Psoas muscle (tissue), 8 donors: Measurements from ENCODE around the gene PML. TPM values are rescaled to one million over a fixed set of nuclear protein-coding genes. Genes with fewer than 3 reads are reported as not detected.
"Not testable (repeated sequence)": the region's sequence is repeated elsewhere in the genome, so short reads cannot be mapped to it uniquely, and the experiment has no call there.

Experiments
- ATAC-seq, 4 donors: fragments of 200-7000 bp; cut with Tn5 transposase; one replicate each; pipeline ENCODE4 v1.9.1; 2020; ENCODE audit warnings: moderate library complexity in 3 of 4, mild to moderate bottlenecking in 2 of 4
- DNase-seq, 2 donors: peaks; one replicate each; pipeline ENCODE4 v3.0.0-alpha.2; 2020
- H3K27ac ChIP-seq: fragments of 200-600 bp; one replicate; pipeline ENCODE4 v1.8.0; 2022
- H3K27me3 ChIP-seq, 3 donors: fragments of 200-600 bp in 1 of 3; one replicate each; pipeline versions ENCODE4 v1.6.1 to v1.8.0; 2013 to 2022; ENCODE audit warnings: low read length in 2 of 3, mild to moderate bottlenecking in 2 of 3, moderate library complexity in 1 of 3; ENCODE audit not compliant: insufficient read depth in 3 of 3
- H3K36me3 ChIP-seq, 2 donors: fragments of 200-600 bp in 1 of 2; one replicate each; pipeline versions ENCODE4 v1.6.1 to v1.8.0; 2013 to 2022; ENCODE audit warnings: low read depth in 1 of 2, mild to moderate bottlenecking in 1 of 2, moderate library complexity in 1 of 2; ENCODE audit not compliant: insufficient read depth in 1 of 2
- H3K4me1 ChIP-seq: fragments of 200-600 bp; one replicate; pipeline ENCODE4 v1.8.0; 2022
- H3K4me3 ChIP-seq: fragments of 200-600 bp; one replicate; pipeline ENCODE4 v1.8.0; 2022; ENCODE audit warnings: mild to moderate bottlenecking
- H3K9me3 ChIP-seq: fragments of 200-600 bp; one replicate; pipeline ENCODE4 v1.8.0; 2022
- CTCF ChIP-seq: fragments of 200-600 bp; IDR thresholded peaks from one replicate; pipeline ENCODE4 v1.8.0; 2022; ENCODE audit warnings: antibody characterized with exemption
- WGBS, 3 donors: extraction: QIAGEN DNeasy Blood & Tissue Kit; methylation state at CpG; one replicate each; pipeline versions ENCODE4 v1.1.6 to v1.1.7; 2013; 5-methylcytosine and 5-hydroxymethylcytosine counted together
- intact Hi-C, 2 donors: fragments of 100-400 bp; cut with DNase I; formaldehyde crosslinking; loops; one replicate each; pipeline versions ENCODE4 v1.11.0 to v1.14.2; 2022
- polyA plus RNA-seq, 3 donors: library from polyadenylated mRNA; stranded (reverse); fragments of 200-250 nt; gene quantifications; one replicate each; pipeline ENCODE4 v1.2.3, GENCODE V29; 2013
- total RNA-seq, 4 donors: library from RNA; stranded (reverse); fragmentation: NEBNext Ultra II Directional in 2 of 4; extraction: Animal tissue kit (Norgen Biotek cat#: 25700) in 2 of 4; gene quantifications; one replicate each; pipeline versions ENCODE4 v1.2.1 to v1.2.4, GENCODE V29; 2021 to 2023
- donor health status: healthy with polysubstance abuse.
- donor health status: DM: no; HTN: no; CAD: no; lungs with moderate emphysema.
- donor health status: Bipolar disorder and iron deficiency.
- donor health status: healthy.
- donor health status: DM: yes; HTN: yes; CAD: no.
- donor health status: DM: no; HTN: no; CAD: no.
- donor health status: DM: no; HTN: no; CAD: no.
- donor health status: DM: yes; HTN: yes; CAD: no.

The PML gene
- total and polyA plus RNA-seq, 7 donors, result 6.7 to 22.6 (median 15.0) TPM

- WGBS, 3 donors, result 24 to 34% (median 28%) methylated on average over 5 to 7 of the region's 13 CpGs
- H3K27ac ChIP-seq, H3K36me3 ChIP-seq, H3K27me3 ChIP-seq, intact Hi-C loops, H3K9me3 ChIP-seq, H3K4me1 ChIP-seq, H3K4me3 ChIP-seq: not testable (repeated sequence)
- ATAC-seq (peak; percentile 49 to 75 (median 54)), DNase-seq (peak in 1 of 2 donors; percentile 46)
- peak; percentile 51 for TF ChIP-seq CTCF
Observed at GRCh38 chr15:74065684-74066411, 71.3 kb downstream of the PML start.

DNA sequence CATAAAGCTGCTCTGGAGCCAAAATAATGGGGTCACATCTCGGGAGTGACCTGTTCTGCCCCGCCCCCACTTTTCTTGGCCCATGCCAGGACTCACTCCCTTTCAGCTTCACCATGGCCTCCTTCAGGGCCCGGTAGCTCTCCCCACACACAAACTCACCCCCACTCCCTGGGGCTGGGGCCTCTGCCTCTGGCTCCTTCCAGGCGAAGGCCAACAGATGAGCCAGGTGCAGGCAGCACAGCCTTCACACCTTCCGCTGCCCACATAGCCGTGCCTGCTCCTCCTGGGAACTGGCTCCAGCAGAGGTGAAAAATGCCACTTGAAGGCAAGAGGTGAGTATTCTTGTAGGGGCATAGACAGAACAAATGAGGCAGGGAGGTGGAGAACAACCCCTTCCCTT, 77.1 kb downstream of the PML start:
- intact Hi-C loops, H3K27ac ChIP-seq, DNase-seq, H3K4me3 ChIP-seq, ATAC-seq, H3K36me3 ChIP-seq, H3K4me1 ChIP-seq, H3K27me3 ChIP-seq, H3K9me3 ChIP-seq: not testable (repeated sequence)
- 80 to 89% (median 86%) methylated on average over 4 of the region's 6 CpGs for WGBS, 3 donors

- H3K36me3 ChIP-seq, H3K4me3 ChIP-seq, H3K27me3 ChIP-seq, H3K4me1 ChIP-seq, intact Hi-C loops, ATAC-seq, H3K27ac ChIP-seq, DNase-seq, H3K9me3 ChIP-seq: not testable (repeated sequence)
- WGBS, 3 donors, result no CpG with 5 or more reads among the region's 9 CpGs
Observed at GRCh38 chr15:74072132-74072531, 77.6 kb downstream of the PML start.

- H3K36me3 ChIP-seq, ATAC-seq, H3K4me3 ChIP-seq, H3K4me1 ChIP-seq, H3K9me3 ChIP-seq, DNase-seq, H3K27me3 ChIP-seq, H3K27ac ChIP-seq, intact Hi-C loops: not testable (repeated sequence)
- 32 to 40% (median 36%) methylated on average over 8 to 9 of the region's 16 CpGs for WGBS, 3 donors
Observed at GRCh38 chr15:74072614-74073337, 78.3 kb downstream of the PML start.

- WGBS, 3 donors, result 64 to 70% (median 69%) methylated on average over 9 of the region's 9 CpGs
- DNase-seq, H3K4me3 ChIP-seq, H3K36me3 ChIP-seq, H3K27ac ChIP-seq, H3K4me1 ChIP-seq, H3K9me3 ChIP-seq, H3K27me3 ChIP-seq, ATAC-seq, intact Hi-C loops: not testable (repeated sequence)
Observed at GRCh38 chr15:74075781-74076180, 81.3 kb downstream of the PML start.

GRCh38 chr15:74082450-74082849, 87.9 kb downstream of the PML start, which contains the start of gene GOLGA6A:
GOLGA6A (minus strand) TSS chr15:74082550; CDS start chr15:74082509, 41 bp downstream.
- ATAC-seq, H3K27ac ChIP-seq, H3K9me3 ChIP-seq, H3K36me3 ChIP-seq, intact Hi-C loops, DNase-seq, H3K27me3 ChIP-seq, H3K4me1 ChIP-seq, H3K4me3 ChIP-seq: not testable (repeated sequence)
- WGBS, 3 donors, result no CpG with 5 or more reads among the region's 7 CpGs

GRCh38 chr15:74094567-74094966, 100.1 kb downstream of the PML start:
- ATAC-seq, H3K9me3 ChIP-seq, H3K4me3 ChIP-seq, DNase-seq, H3K27me3 ChIP-seq, H3K4me1 ChIP-seq, H3K27ac ChIP-seq, intact Hi-C loops, H3K36me3 ChIP-seq: not testable (repeated sequence)
- WGBS, 3 donors, result no CpG with 5 or more reads among the region's 2 CpGs

DNA sequence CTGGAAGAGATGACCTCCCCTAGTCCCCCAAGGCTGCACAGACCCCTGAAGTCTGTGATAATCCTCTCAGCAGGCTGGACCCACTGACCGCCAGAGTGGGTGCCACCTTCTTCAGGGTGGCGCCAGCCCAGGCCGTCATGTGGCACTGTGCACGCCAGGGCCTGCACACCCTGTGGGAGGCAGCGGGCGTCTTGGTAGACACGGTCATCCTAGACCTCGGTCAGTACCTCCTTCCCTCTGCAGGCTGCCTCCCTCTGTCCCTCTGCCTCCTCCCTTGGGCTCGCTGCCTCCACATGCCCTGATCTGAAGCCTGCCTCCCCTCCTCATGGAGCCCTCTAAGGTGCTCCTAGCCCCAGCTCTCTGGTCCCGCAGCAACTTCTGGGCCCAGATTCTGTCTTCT, 101.1 kb downstream of the PML start:
- H3K27me3 ChIP-seq, H3K9me3 ChIP-seq, ATAC-seq, intact Hi-C loops, H3K27ac ChIP-seq, H3K4me1 ChIP-seq, H3K4me3 ChIP-seq, H3K36me3 ChIP-seq: not testable (repeated sequence)
- DNase-seq, result peak in 1 of 2 donors; percentile 6
- WGBS, 3 donors, result 80 to 89% (median 82%) methylated on average over 5 to 7 of the region's 10 CpGs

GRCh38 chr15:74096753-74097474, 102.4 kb downstream of the PML start:
- H3K4me3 ChIP-seq, H3K36me3 ChIP-seq, H3K27me3 ChIP-seq, ATAC-seq, H3K9me3 ChIP-seq, H3K27ac ChIP-seq, DNase-seq, intact Hi-C loops, H3K4me1 ChIP-seq: not testable (repeated sequence)
- no CpG with 5 or more reads among the region's 27 CpGs for WGBS, 3 donors
